Stimulated activated naive CD8-positive, alpha-beta T cell treated with anti-CD3 and anti-CD28 coated beads, Interleukin-15, Interleukin-2, amounts not matched to agents 100 ng/mL and 50 ng/mL, for 24 hours (primary cell): ENCODE results near the gene UBXN2A.

Experiments
- H3K27ac Mint-ChIP-seq: one replicate; pipeline ENCODE4 v1.8.0; 2021; ENCODE audit warnings: mild to moderate bottlenecking, mixed read lengths
- H3K27me3 Mint-ChIP-seq: one replicate; pipeline ENCODE4 v1.8.0; 2021; ENCODE audit warnings: mixed read lengths
- H3K36me3 Mint-ChIP-seq: one replicate; pipeline ENCODE4 v1.8.0; 2021; ENCODE audit warnings: low read depth, mixed read lengths
- H3K4me1 Mint-ChIP-seq: one replicate; pipeline ENCODE4 v1.8.0; 2021; ENCODE audit warnings: low read depth, mixed read lengths
- H3K4me3 Mint-ChIP-seq: one replicate; pipeline ENCODE4 v1.8.0; 2021; ENCODE audit warnings: mild to moderate bottlenecking, mixed read lengths
- H3K9me3 Mint-ChIP-seq: one replicate; pipeline ENCODE4 v1.8.0; 2021; ENCODE audit warnings: mixed read lengths

The UBXN2A gene

GRCh38 chr2:23939987-23940717 lies at the start of gene UBXN2A:
UBXN2A (plus strand) TSS chr2:23940463; CDS start chr2:23958315, 17,852 bp downstream.
- Mint-ChIP-seq H3K4me3 (peak within 1 kb of the TSS; percentile 86), H3K27ac (peak within 1 kb of the TSS; percentile 86), H3K27me3 (peaks cover 7% of the 10 kb centered on the region), H3K36me3 (peaks cover 9% of the 10 kb centered on the region), H3K4me1 (peaks cover 26% of the 10 kb centered on the region), H3K9me3 (no peaks in the 10 kb centered on the region)

- Mint-ChIP-seq H3K9me3 (no peaks in the 10 kb centered on the region), H3K27ac (no peak overlapping the region), H3K4me1 (peaks cover 41% of the 10 kb centered on the region), H3K27me3 (no peaks in the 10 kb centered on the region), H3K4me3 (no peak overlapping the region), H3K36me3 (no peaks in the 10 kb centered on the region)
These were observed 40.1 kb upstream of the UBXN2A start for GRCh38 chr2:23900133-23900532.

- H3K4me3 Mint-ChIP-seq, result no peak overlapping the region
- H3K4me1 Mint-ChIP-seq, result peaks cover 47% of the 10 kb centered on the region
- H3K27me3 Mint-ChIP-seq, result no peaks in the 10 kb centered on the region
- H3K9me3 Mint-ChIP-seq, result no peaks in the 10 kb centered on the region
- no peaks in the 10 kb centered on the region for H3K36me3 Mint-ChIP-seq
- H3K27ac Mint-ChIP-seq, result no peak overlapping the region
These were observed 39.5 kb upstream of the UBXN2A start for GRCh38 chr2:23900541-23901322.

GRCh38 chr2:23901966-23902846 lies 38.1 kb upstream of the UBXN2A start:
- H3K27ac Mint-ChIP-seq, result no peak overlapping the region
- H3K36me3 Mint-ChIP-seq, result no peaks in the 10 kb centered on the region
- H3K4me3 Mint-ChIP-seq, result no peak overlapping the region
- no peaks in the 10 kb centered on the region for H3K27me3 Mint-ChIP-seq
- peaks cover 45% of the 10 kb centered on the region for H3K4me1 Mint-ChIP-seq
- H3K9me3 Mint-ChIP-seq, result no peaks in the 10 kb centered on the region

GRCh38 chr2:23903034-23903433 lies 37.2 kb upstream of the UBXN2A start:
- Mint-ChIP-seq H3K9me3 (no peaks in the 10 kb centered on the region), H3K4me3 (no peak overlapping the region), H3K27ac (no peak overlapping the region), H3K27me3 (no peaks in the 10 kb centered on the region), H3K36me3 (no peaks in the 10 kb centered on the region), H3K4me1 (peaks cover 40% of the 10 kb centered on the region)

- peaks cover 40% of the 10 kb centered on the region for H3K4me1 Mint-ChIP-seq
- H3K27ac Mint-ChIP-seq, result no peak overlapping the region
- H3K9me3 Mint-ChIP-seq, result no peaks in the 10 kb centered on the region
- no peak overlapping the region for H3K4me3 Mint-ChIP-seq
- H3K27me3 Mint-ChIP-seq, result no peaks in the 10 kb centered on the region
- H3K36me3 Mint-ChIP-seq, result no peaks in the 10 kb centered on the region
These were observed 36.0 kb upstream of the UBXN2A start for GRCh38 chr2:23904215-23904614.

- Mint-ChIP-seq H3K4me1 (peaks cover 40% of the 10 kb centered on the region), H3K4me3 (no peak overlapping the region), H3K36me3 (no peaks in the 10 kb centered on the region), H3K27me3 (no peaks in the 10 kb centered on the region), H3K9me3 (no peaks in the 10 kb centered on the region), H3K27ac (no peak overlapping the region)
These were observed 35.6 kb upstream of the UBXN2A start for GRCh38 chr2:23904692-23905091.

GRCh38 chr2:23905155-23905554 lies 35.1 kb upstream of the UBXN2A start:
- no peaks in the 10 kb centered on the region for H3K9me3 Mint-ChIP-seq
- peaks cover 40% of the 10 kb centered on the region for H3K4me1 Mint-ChIP-seq
- no peak overlapping the region for H3K4me3 Mint-ChIP-seq
- no peaks in the 10 kb centered on the region for H3K27me3 Mint-ChIP-seq
- no peaks in the 10 kb centered on the region for H3K36me3 Mint-ChIP-seq
- no peak overlapping the region for H3K27ac Mint-ChIP-seq

GRCh38 chr2:23912054-23912453 lies 28.2 kb upstream of the UBXN2A start:
- H3K36me3 Mint-ChIP-seq, result peaks cover 7% of the 10 kb centered on the region
- peaks cover 33% of the 10 kb centered on the region for H3K4me1 Mint-ChIP-seq
- H3K4me3 Mint-ChIP-seq, result no peak overlapping the region
- H3K27ac Mint-ChIP-seq, result peak overlapping the region; percentile 48
- H3K9me3 Mint-ChIP-seq, result no peaks in the 10 kb centered on the region
- H3K27me3 Mint-ChIP-seq, result no peaks in the 10 kb centered on the region

- H3K9me3 Mint-ChIP-seq, result no peaks in the 10 kb centered on the region
- H3K27me3 Mint-ChIP-seq, result no peaks in the 10 kb centered on the region
- H3K4me1 Mint-ChIP-seq, result peaks cover 62% of the 10 kb centered on the region
- H3K36me3 Mint-ChIP-seq, result peaks cover 7% of the 10 kb centered on the region
- no peak overlapping the region for H3K4me3 Mint-ChIP-seq
- H3K27ac Mint-ChIP-seq, result no peak overlapping the region
These were observed 24.9 kb upstream of the UBXN2A start for GRCh38 chr2:23915327-23915726.

- Mint-ChIP-seq H3K27me3 (no peaks in the 10 kb centered on the region), H3K27ac (peak overlapping the region; percentile 79), H3K9me3 (no peaks in the 10 kb centered on the region), H3K36me3 (peaks cover 5% of the 10 kb centered on the region), H3K4me1 (peaks cover 73% of the 10 kb centered on the region), H3K4me3 (no peak overlapping the region)
These were observed 23.4 kb upstream of the UBXN2A start for GRCh38 chr2:23916727-23917405.

GRCh38 chr2:23918837-23919489 lies 21.3 kb upstream of the UBXN2A start:
- peaks cover 80% of the 10 kb centered on the region for H3K4me1 Mint-ChIP-seq
- no peak overlapping the region for H3K27ac Mint-ChIP-seq
- H3K9me3 Mint-ChIP-seq, result no peaks in the 10 kb centered on the region
- H3K4me3 Mint-ChIP-seq, result no peak overlapping the region
- no peaks in the 10 kb centered on the region for H3K27me3 Mint-ChIP-seq
- no peaks in the 10 kb centered on the region for H3K36me3 Mint-ChIP-seq

GRCh38 chr2:23924589-23925359 lies 15.5 kb upstream of the UBXN2A start:
- H3K4me3 Mint-ChIP-seq, result peak overlapping the region; percentile 95
- H3K4me1 Mint-ChIP-seq, result peaks cover 74% of the 10 kb centered on the region
- H3K9me3 Mint-ChIP-seq, result no peaks in the 10 kb centered on the region
- peak overlapping the region; percentile 99 for H3K27ac Mint-ChIP-seq
- no peaks in the 10 kb centered on the region for H3K27me3 Mint-ChIP-seq
- H3K36me3 Mint-ChIP-seq, result no peaks in the 10 kb centered on the region
